Central memory CD8-positive, alpha-beta T cell (primary cell): ENCODE measurements around the gene KCNV2.

Experiments used
- ATAC-seq: fragments of 150-1000 bp; cut with Tn5 transposase; replicated peaks from 2 replicates; pipeline ENCODE4 v1.10.0; 2022; ENCODE audit warnings: mild to moderate bottlenecking, moderate FRiP score, moderate number of reproducible peaks; ENCODE audit not compliant: poor library complexity, severe bottlenecking; ENCODE audit errors: extremely low read depth
- DNase-seq, 2 donors: peaks; one replicate each; pipeline ENCODE4 v3.0.0; 2021; ENCODE audit warnings: low spot score in 2 of 2
- H3K27ac Mint-ChIP-seq: one replicate; pipeline ENCODE4 v1.8.0; 2022; ENCODE audit warnings: low read depth, mild to moderate bottlenecking, moderate library complexity, mixed read lengths
- H3K27me3 Mint-ChIP-seq: one replicate; pipeline ENCODE4 v1.8.0; 2022; ENCODE audit warnings: mixed read lengths
- H3K36me3 Mint-ChIP-seq: one replicate; pipeline ENCODE4 v1.8.0; 2022; ENCODE audit warnings: mild to moderate bottlenecking, moderate library complexity, mixed read lengths; ENCODE audit not compliant: insufficient read depth
- H3K4me1 Mint-ChIP-seq: one replicate; pipeline ENCODE4 v1.8.0; 2022; ENCODE audit warnings: mixed read lengths
- H3K4me3 Mint-ChIP-seq: one replicate; pipeline ENCODE4 v1.8.0; 2022; ENCODE audit warnings: mild to moderate bottlenecking, moderate library complexity, mixed read lengths
- H3K9me3 Mint-ChIP-seq: one replicate; pipeline ENCODE4 v1.8.0; 2022; ENCODE audit warnings: mixed read lengths

The KCNV2 gene

GRCh38 chr9:2725898-2726649, 8.8 kb downstream of the KCNV2 start:
- Mint-ChIP-seq H3K36me3 (no peaks in the 10 kb centered on the region), H3K9me3 (no peaks in the 10 kb centered on the region), H3K27me3 (no peaks in the 10 kb centered on the region), H3K4me1 (peaks cover 5% of the 10 kb centered on the region), H3K4me3 (no peak overlapping the region), H3K27ac (no peak overlapping the region)
- DNase-seq (no peak), ATAC-seq (no peak)

GRCh38 chr9:2726650-2727340, 9.5 kb downstream of the KCNV2 start:
- H3K36me3 Mint-ChIP-seq, result no peaks in the 10 kb centered on the region

GRCh38 chr9:2727374-2727773, 10.1 kb downstream of the KCNV2 start:
- DNase-seq (no peak), ATAC-seq (no peak)
- peaks cover 5% of the 10 kb centered on the region for H3K4me1 Mint-ChIP-seq
- no peaks in the 10 kb centered on the region for H3K36me3 Mint-ChIP-seq
- H3K9me3 Mint-ChIP-seq, result no peaks in the 10 kb centered on the region
- H3K27me3 Mint-ChIP-seq, result no peaks in the 10 kb centered on the region
- H3K27ac Mint-ChIP-seq, result no peak overlapping the region
- H3K4me3 Mint-ChIP-seq, result no peak overlapping the region

More at GRCh38 chr9:2726650-2727340, 9.5 kb downstream of the KCNV2 start:
- Mint-ChIP-seq H3K27ac (no peak overlapping the region), H3K9me3 (no peaks in the 10 kb centered on the region), H3K4me1 (peaks cover 5% of the 10 kb centered on the region), H3K4me3 (no peak overlapping the region), H3K27me3 (no peaks in the 10 kb centered on the region)
- ATAC-seq, result no peak
- no peak for DNase-seq

GRCh38 chr9:2727966-2728613, 10.8 kb downstream of the KCNV2 start:
- Mint-ChIP-seq H3K27ac (no peak overlapping the region), H3K4me3 (no peak overlapping the region), H3K27me3 (no peaks in the 10 kb centered on the region), H3K9me3 (no peaks in the 10 kb centered on the region), H3K4me1 (peaks cover 5% of the 10 kb centered on the region), H3K36me3 (no peaks in the 10 kb centered on the region)
- ATAC-seq, result no peak
- no peak for DNase-seq

GRCh38 chr9:2729003-2729402, 11.7 kb downstream of the KCNV2 start:
- no peaks in the 10 kb centered on the region for H3K36me3 Mint-ChIP-seq
- no peaks in the 10 kb centered on the region for H3K27me3 Mint-ChIP-seq
- H3K4me3 Mint-ChIP-seq, result no peak overlapping the region
- DNase-seq, result no peak
- no peak overlapping the region for H3K27ac Mint-ChIP-seq
- no peaks in the 10 kb centered on the region for H3K9me3 Mint-ChIP-seq
- H3K4me1 Mint-ChIP-seq, result peaks cover 5% of the 10 kb centered on the region
- ATAC-seq, result no peak

- no peaks in the 10 kb centered on the region for H3K36me3 Mint-ChIP-seq
- H3K4me1 Mint-ChIP-seq, result peaks cover 5% of the 10 kb centered on the region
- no peak overlapping the region for H3K27ac Mint-ChIP-seq
- H3K4me3 Mint-ChIP-seq, result no peak overlapping the region
- ATAC-seq (no peak), DNase-seq (no peak)
- no peaks in the 10 kb centered on the region for H3K9me3 Mint-ChIP-seq
- H3K27me3 Mint-ChIP-seq, result no peaks in the 10 kb centered on the region
Observed at GRCh38 chr9:2729721-2730120, 12.4 kb downstream of the KCNV2 start.

- Mint-ChIP-seq H3K4me1 (peaks cover 5% of the 10 kb centered on the region), H3K4me3 (no peak overlapping the region), H3K27me3 (no peaks in the 10 kb centered on the region), H3K27ac (no peak overlapping the region), H3K9me3 (no peaks in the 10 kb centered on the region), H3K36me3 (no peaks in the 10 kb centered on the region)
- ATAC-seq, result no peak
- DNase-seq, result no peak
Observed at GRCh38 chr9:2730971-2731370, 13.7 kb downstream of the KCNV2 start.

GRCh38 chr9:2732492-2732891, 15.2 kb downstream of the KCNV2 start:
- H3K4me3 Mint-ChIP-seq, result no peak overlapping the region
- H3K9me3 Mint-ChIP-seq, result no peaks in the 10 kb centered on the region
- ATAC-seq (no peak), DNase-seq (no peak)
- no peaks in the 10 kb centered on the region for H3K27me3 Mint-ChIP-seq
- H3K4me1 Mint-ChIP-seq, result peaks cover 5% of the 10 kb centered on the region
- no peak overlapping the region for H3K27ac Mint-ChIP-seq
- no peaks in the 10 kb centered on the region for H3K36me3 Mint-ChIP-seq

GRCh38 chr9:2740616-2741015, 23.3 kb downstream of the KCNV2 start:
- Mint-ChIP-seq H3K27ac (no peak overlapping the region), H3K27me3 (no peaks in the 10 kb centered on the region), H3K4me3 (no peak overlapping the region), H3K9me3 (no peaks in the 10 kb centered on the region), H3K36me3 (peaks cover 3% of the 10 kb centered on the region), H3K4me1 (peaks cover 4% of the 10 kb centered on the region)
- DNase-seq (no peak), ATAC-seq (no peak)

- no peak overlapping the region for H3K27ac Mint-ChIP-seq
- peaks cover 7% of the 10 kb centered on the region for H3K4me1 Mint-ChIP-seq
- DNase-seq (no peak), ATAC-seq (no peak)
- no peaks in the 10 kb centered on the region for H3K9me3 Mint-ChIP-seq
- H3K4me3 Mint-ChIP-seq, result no peak overlapping the region
- H3K27me3 Mint-ChIP-seq, result no peaks in the 10 kb centered on the region
- H3K36me3 Mint-ChIP-seq, result peaks cover 3% of the 10 kb centered on the region
Observed at GRCh38 chr9:2741441-2742158, 24.3 kb downstream of the KCNV2 start.

GRCh38 chr9:2742214-2742613, 24.9 kb downstream of the KCNV2 start:
- Mint-ChIP-seq H3K36me3 (peaks cover 3% of the 10 kb centered on the region), H3K4me1 (peaks cover 7% of the 10 kb centered on the region), H3K27ac (no peak overlapping the region), H3K9me3 (no peaks in the 10 kb centered on the region), H3K27me3 (no peaks in the 10 kb centered on the region), H3K4me3 (no peak overlapping the region)
- DNase-seq, result no peak
- ATAC-seq, result no peak

- DNase-seq (no peak), ATAC-seq (no peak)
- Mint-ChIP-seq H3K9me3 (no peaks in the 10 kb centered on the region), H3K27me3 (no peaks in the 10 kb centered on the region), H3K4me3 (no peak overlapping the region), H3K4me1 (peaks cover 7% of the 10 kb centered on the region), H3K27ac (no peak overlapping the region), H3K36me3 (no peaks in the 10 kb centered on the region)
Observed at GRCh38 chr9:2743937-2744529, 26.7 kb downstream of the KCNV2 start.
